CD14-positive monocyte (primary cell): ENCODE results near the gene DOCK1. TPM values are rescaled to one million over a fixed set of nuclear protein-coding genes. Genes with fewer than 3 reads are reported as not detected.
A peak's percentile ranks its signal among the peaks of the same experiment; 100 is the strongest.

Experiments
- DNase-seq, 3 donors: peaks; one replicate each; pipeline ENCODE4 v3.0.0-alpha.2; 2011 to 2022
- H2AFZ ChIP-seq: 2 replicates; pipeline ENCODE4 v1.6.0; 2012; ENCODE audit warnings: mild to moderate bottlenecking, low read depth, low read length, inconsistent platforms; ENCODE audit not compliant: insufficient read depth, poor library complexity, severe bottlenecking
- H3K27ac ChIP-seq, 2 donors: 1 replicate in 1 of 2; 2 replicates in 1 of 2; pipeline ENCODE4 v1.5.1; 2012 to 2013; ENCODE audit warnings: low read length in 2 of 2, control low read depth in 1 of 2, inconsistent platforms in 1 of 2, low read depth in 1 of 2, mild to moderate bottlenecking in 1 of 2
- H3K27me3 ChIP-seq, 2 donors: one replicate each; pipeline versions ENCODE4 v1.6.0 to v1.6.1; 2011 to 2013; ENCODE audit warnings: low read length in 2 of 2; ENCODE audit not compliant: control insufficient read depth in 2 of 2, insufficient read depth in 2 of 2
- H3K36me3 ChIP-seq, 2 donors: replicated peaks in 1 of 2; 1 replicate in 1 of 2; 2 replicates in 1 of 2; pipeline versions ENCODE4 v1.5.1 to v1.6.1; 2012 to 2013; ENCODE audit warnings: low read length in 2 of 2, control low read depth in 1 of 2, inconsistent platforms in 1 of 2, mild to moderate bottlenecking in 1 of 2; ENCODE audit not compliant: insufficient read depth in 2 of 2, control insufficient read depth in 1 of 2
- H3K4me1 ChIP-seq, 2 donors: 1 replicate in 1 of 2; 2 replicates in 1 of 2; pipeline versions ENCODE4 v1.5.1 to v1.6.1; 2012 to 2013; ENCODE audit warnings: low read length in 2 of 2, control low read depth in 1 of 2, inconsistent platforms in 1 of 2, mild to moderate bottlenecking in 1 of 2, moderate library complexity in 1 of 2; ENCODE audit not compliant: insufficient read depth in 2 of 2, control insufficient read depth in 1 of 2
- H3K4me2 ChIP-seq: replicated peaks from 2 replicates; pipeline ENCODE3; 2012; ENCODE audit warnings: low read length, moderate library complexity, mild to moderate bottlenecking; ENCODE audit not compliant: poor library complexity, severe bottlenecking; ENCODE audit errors: extremely low read depth
- H3K4me3 ChIP-seq, 3 experiments: fragments of 200-600 bp in 1 of 3; sonication (generic) in 1 of 3; replicated peaks in 1 of 3; 1 replicate in 2 of 3; 2 replicates in 1 of 3; pipeline ENCODE4 v1.5.1; 2011 to 2013; ENCODE audit warnings: low read length in 3 of 3, mild to moderate bottlenecking in 3 of 3, control low read depth in 2 of 3, low read depth in 2 of 3, inconsistent platforms in 1 of 3, moderate library complexity in 1 of 3
- H3K79me2 ChIP-seq: 2 replicates; pipeline ENCODE4 v1.6.0; 2012; ENCODE audit warnings: mild to moderate bottlenecking, control low read depth, inconsistent platforms, low read length, moderate library complexity; ENCODE audit not compliant: insufficient read depth
- H3K9ac ChIP-seq: 2 replicates; pipeline ENCODE4 v1.6.0; 2017; ENCODE audit warnings: low read length, mild to moderate bottlenecking; ENCODE audit not compliant: insufficient read depth, poor library complexity, severe bottlenecking
- H3K9me3 ChIP-seq, 2 donors: replicated peaks in 1 of 2; 1 replicate in 1 of 2; 2 replicates in 1 of 2; pipeline versions ENCODE4 v1.5.1 to v1.6.1; 2012 to 2013; ENCODE audit warnings: low read length in 2 of 2, control low read depth in 1 of 2; ENCODE audit not compliant: control insufficient read depth in 1 of 2, insufficient read depth in 1 of 2
- H4K20me1 ChIP-seq: 2 replicates; pipeline ENCODE4 v1.6.0; 2012; ENCODE audit warnings: mild to moderate bottlenecking, low read length, control low read depth, moderate library complexity; ENCODE audit not compliant: insufficient read depth
- H3K27ac Mint-ChIP-seq, 7 donors: one replicate each; pipeline ENCODE4 v1.8.0; 2020; ENCODE audit warnings: mild to moderate bottlenecking in 7 of 7, mixed read lengths in 7 of 7, moderate library complexity in 6 of 7, inconsistent platforms in 2 of 7
- H3K27me3 Mint-ChIP-seq, 3 donors: one replicate each; pipeline ENCODE4 v1.8.0; 2021 to 2022; ENCODE audit warnings: low read depth in 3 of 3, mild to moderate bottlenecking in 3 of 3, mixed read lengths in 3 of 3, moderate library complexity in 3 of 3, inconsistent platforms in 1 of 3
- H3K36me3 Mint-ChIP-seq, 2 donors: one replicate each; pipeline ENCODE4 v1.8.0; 2020; ENCODE audit warnings: mixed read lengths in 2 of 2, inconsistent platforms in 1 of 2, mild to moderate bottlenecking in 1 of 2
- H3K4me1 Mint-ChIP-seq: one replicate; pipeline ENCODE4 v1.8.0; 2020; ENCODE audit warnings: mild to moderate bottlenecking, mixed read lengths
- H3K4me3 Mint-ChIP-seq, 2 donors: one replicate each; pipeline ENCODE4 v1.8.0; 2020; ENCODE audit warnings: mild to moderate bottlenecking in 2 of 2, mixed read lengths in 2 of 2, moderate library complexity in 1 of 2
- H3K9me3 Mint-ChIP-seq, 7 donors: one replicate each; pipeline ENCODE4 v1.8.0; 2020 to 2022; ENCODE audit warnings: mixed read lengths in 7 of 7, mild to moderate bottlenecking in 6 of 7, moderate library complexity in 6 of 7, inconsistent platforms in 2 of 7
- WGBS: methylation state at CpG from one replicate; pipeline ENCODE4 v1.1.5; 2013; ENCODE audit warnings: missing lambda C conversion rate; ENCODE audit not compliant: insufficient coverage; 5-methylcytosine and 5-hydroxymethylcytosine counted together
- intact Hi-C, 2 donors: fragments of 100-400 bp; cut with micrococcal nuclease; formaldehyde crosslinking; loops; one replicate each; pipeline versions ENCODE4 v1.15.0 to v1.15.1; 2023
- polyA plus RNA-seq, 3 donors: library from polyadenylated mRNA; depleted of rRNA in 1 of 3; unstranded in 2 of 3; stranded (reverse) in 1 of 3; fragments of 300-500 nt in 2 of 3; fragments of >200 nt in 1 of 3; fragmentation: Illumina TruSeq in 2 of 3; gene quantifications; 1 replicate in 2 of 3; 2 replicates in 1 of 3; pipeline ENCODE4 v1.2.3, GENCODE V29; 2012 to 2021
- TF ChIP-seq, protein P1 (sequence below): fragments of 200-600 bp; IDR thresholded peaks from one replicate; pipeline ENCODE4 v1.8.0; 2022; ENCODE audit warnings: antibody characterized with exemption, mild to moderate bottlenecking

Gene DOCK1
- polyA plus RNA-seq, 3 donors, result 0.31 to 0.35 TPM; not detected in 1

- Histone ChIP-seq H3K79me2 (no peaks in the 10 kb centered on the region), H3K4me3 (no peak overlapping the region), H3K4me2 (no peak overlapping the region), H3K36me3 (no peaks in the 10 kb centered on the region), H3K9me3 (peaks cover 4 to 34% of the 10 kb centered on the region in 2 donors), H2AFZ (no peak overlapping the region), H3K27me3 (no peaks in the 10 kb centered on the region), H3K27ac (no peak overlapping the region), H3K9ac (no peak overlapping the region), H3K4me1 (no peaks in the 10 kb centered on the region), H4K20me1 (no peaks in the 10 kb centered on the region)
- H3K4me1 Mint-ChIP-seq, result no peaks in the 10 kb centered on the region
- H3K9me3 Mint-ChIP-seq, result peaks cover 5 to 16% (median 12%) of the 10 kb centered on the region in 7 donors
- intact Hi-C loops, result no loop called here
- peaks cover 0 to 2% (median 0%) of the 10 kb centered on the region in 3 donors for H3K27me3 Mint-ChIP-seq
- TF ChIP-seq, protein P1, sequence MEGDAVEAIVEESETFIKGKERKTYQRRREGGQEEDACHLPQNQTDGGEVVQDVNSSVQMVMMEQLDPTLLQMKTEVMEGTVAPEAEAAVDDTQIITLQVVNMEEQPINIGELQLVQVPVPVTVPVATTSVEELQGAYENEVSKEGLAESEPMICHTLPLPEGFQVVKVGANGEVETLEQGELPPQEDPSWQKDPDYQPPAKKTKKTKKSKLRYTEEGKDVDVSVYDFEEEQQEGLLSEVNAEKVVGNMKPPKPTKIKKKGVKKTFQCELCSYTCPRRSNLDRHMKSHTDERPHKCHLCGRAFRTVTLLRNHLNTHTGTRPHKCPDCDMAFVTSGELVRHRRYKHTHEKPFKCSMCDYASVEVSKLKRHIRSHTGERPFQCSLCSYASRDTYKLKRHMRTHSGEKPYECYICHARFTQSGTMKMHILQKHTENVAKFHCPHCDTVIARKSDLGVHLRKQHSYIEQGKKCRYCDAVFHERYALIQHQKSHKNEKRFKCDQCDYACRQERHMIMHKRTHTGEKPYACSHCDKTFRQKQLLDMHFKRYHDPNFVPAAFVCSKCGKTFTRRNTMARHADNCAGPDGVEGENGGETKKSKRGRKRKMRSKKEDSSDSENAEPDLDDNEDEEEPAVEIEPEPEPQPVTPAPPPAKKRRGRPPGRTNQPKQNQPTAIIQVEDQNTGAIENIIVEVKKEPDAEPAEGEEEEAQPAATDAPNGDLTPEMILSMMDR, result no peak
- H3K4me3 Mint-ChIP-seq, result no peak overlapping the region
- H3K27ac Mint-ChIP-seq, result peak overlapping the region in 1 of 7 donors; percentile 8
- DNase-seq, result no peak
- H3K36me3 Mint-ChIP-seq, result no peaks in the 10 kb centered on the region
- 96% methylated on average over 4 of the region's 4 CpGs for WGBS
These were observed 521.5 kb downstream of the DOCK1 start for GRCh38 chr10:127426746-127427145.

DNA sequence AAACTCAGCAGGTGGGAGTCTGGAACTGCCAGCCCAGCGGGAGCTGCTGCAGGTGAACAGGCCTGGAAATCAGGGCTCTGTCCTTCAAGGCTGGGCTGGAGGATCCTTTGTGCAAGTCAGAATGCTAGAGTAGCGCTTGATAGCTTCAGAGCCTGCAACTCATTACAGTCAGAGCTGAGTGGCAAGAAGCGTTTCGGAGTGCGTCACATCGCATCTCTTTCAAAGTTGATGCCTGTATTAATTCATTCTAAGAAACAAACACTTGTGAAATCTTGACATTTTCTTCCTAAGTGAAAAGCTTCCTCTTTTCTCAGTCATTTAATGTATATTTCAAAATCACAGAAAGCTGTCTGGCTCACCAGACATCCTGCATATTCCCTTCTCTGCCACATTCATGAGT is 522.7 kb downstream of the DOCK1 start:
- Histone ChIP-seq H3K9ac (no peak overlapping the region), H3K27me3 (no peaks in the 10 kb centered on the region), H3K4me2 (no peak overlapping the region), H3K27ac (no peak overlapping the region), H3K4me1 (no peaks in the 10 kb centered on the region), H3K9me3 (peaks cover 4 to 36% of the 10 kb centered on the region in 2 donors), H4K20me1 (no peaks in the 10 kb centered on the region), H3K4me3 (no peak overlapping the region), H3K79me2 (no peaks in the 10 kb centered on the region), H3K36me3 (no peaks in the 10 kb centered on the region), H2AFZ (no peak overlapping the region)
- DNase-seq, result no peak
- Mint-ChIP-seq H3K9me3 (peaks cover 5 to 19% (median 14%) of the 10 kb centered on the region in 7 donors), H3K27me3 (peaks cover 0 to 2% (median 0%) of the 10 kb centered on the region in 3 donors), H3K4me1 (peaks cover 5% of the 10 kb centered on the region), H3K4me3 (no peak overlapping the region), H3K36me3 (no peaks in the 10 kb centered on the region), H3K27ac (no peak overlapping the region)
- WGBS, result 100% methylated on average over 4 of the region's 6 CpGs
- TF ChIP-seq, protein P1, result no peak
- intact Hi-C loops, result no loop called here
